GM18498 (cell line): ENCODE data around the gene B3GNT3.

Experiments
- ATAC-seq: cut with Tn5 transposase; IDR thresholded peaks from one replicate; pipeline ENCODE4 v1.9.1; 2021; ENCODE audit warnings: mild to moderate bottlenecking, moderate library complexity; ENCODE audit not compliant: unreplicated experiment

B3GNT3 gene

DNA sequence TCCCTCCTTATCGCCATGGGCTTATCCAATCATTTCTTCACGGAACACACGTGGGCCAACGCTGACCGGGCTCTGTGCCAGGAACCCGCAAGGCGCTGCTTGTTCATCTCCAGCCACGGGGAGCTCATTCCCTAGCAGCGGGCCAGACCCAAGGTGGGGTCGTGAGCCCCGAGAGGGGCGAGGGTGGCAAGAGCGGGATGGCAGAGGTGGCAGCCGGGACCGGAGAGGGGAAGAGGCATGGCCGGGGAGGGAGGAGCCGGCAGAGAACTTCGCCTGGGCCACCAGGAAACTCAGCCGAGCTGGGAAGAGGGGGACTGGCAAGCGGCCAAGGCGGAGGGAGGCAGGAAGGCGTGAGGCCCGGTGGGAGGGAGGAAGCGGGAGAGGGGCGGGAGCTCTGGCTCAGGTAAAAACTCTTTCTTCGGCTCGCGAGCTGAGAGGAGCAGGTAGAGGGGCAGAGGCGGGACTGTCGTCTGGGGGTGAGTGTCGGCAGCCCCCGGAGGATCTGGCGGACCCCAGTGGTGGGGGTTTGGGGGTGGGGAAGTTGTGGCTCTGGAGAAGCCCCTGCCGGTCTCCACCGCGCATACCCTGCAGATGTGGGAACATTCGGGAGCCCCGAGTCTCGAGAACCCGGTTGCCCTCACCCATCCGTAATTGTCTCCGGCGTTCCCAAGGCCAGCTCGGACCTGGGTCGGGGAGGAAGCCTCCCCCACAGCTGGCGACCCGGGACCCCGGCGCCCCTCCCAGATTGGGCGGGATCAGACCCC is at the start of gene B3GNT3:
B3GNT3 (plus strand) TSS at position 408 of the 764 bp plus-strand sequence. CDS start 12,670 bp downstream, outside the sequence.
- ATAC-seq: no peak

GRCh38 chr19:17747205-17748098 is 47.5 kb upstream of the B3GNT3 start:
- peak; percentile 81 for ATAC-seq

DNA sequence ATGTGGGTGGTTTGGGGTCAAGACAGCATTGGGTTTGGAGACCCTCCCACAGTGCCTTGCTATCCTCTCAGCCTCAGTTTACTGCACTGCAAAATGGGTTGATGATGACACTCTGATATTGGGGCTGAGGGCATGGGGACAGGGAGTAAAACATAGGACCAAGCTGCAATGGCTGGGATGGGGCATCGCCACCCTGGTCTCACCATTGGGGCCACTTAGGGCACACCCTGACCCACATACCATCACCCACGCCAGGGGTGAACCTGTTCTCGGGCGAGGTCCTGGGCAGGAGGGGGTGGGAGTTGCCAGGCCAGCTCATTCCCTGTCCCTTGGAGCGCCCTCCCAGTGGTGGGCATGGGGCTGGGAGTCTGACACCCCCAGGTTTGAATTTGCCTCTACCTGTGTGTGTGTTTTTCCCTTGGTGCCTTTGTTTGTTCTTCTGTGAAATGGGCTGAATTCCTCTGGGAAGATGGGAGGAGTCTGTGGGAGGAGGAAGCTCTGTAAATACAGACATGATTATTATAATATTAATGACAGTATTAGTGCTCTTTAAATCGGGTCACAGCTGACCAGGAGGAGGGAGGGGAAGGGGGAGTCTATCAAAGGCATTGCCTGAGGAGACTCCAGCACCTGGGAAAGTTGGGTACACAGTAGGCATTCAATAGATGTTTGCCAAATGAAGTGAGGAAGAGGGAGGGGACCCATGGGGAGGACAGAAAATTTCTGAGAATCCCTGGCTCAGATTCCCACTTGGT is 45.9 kb upstream of the B3GNT3 start:
- ATAC-seq: no peak

DNA sequence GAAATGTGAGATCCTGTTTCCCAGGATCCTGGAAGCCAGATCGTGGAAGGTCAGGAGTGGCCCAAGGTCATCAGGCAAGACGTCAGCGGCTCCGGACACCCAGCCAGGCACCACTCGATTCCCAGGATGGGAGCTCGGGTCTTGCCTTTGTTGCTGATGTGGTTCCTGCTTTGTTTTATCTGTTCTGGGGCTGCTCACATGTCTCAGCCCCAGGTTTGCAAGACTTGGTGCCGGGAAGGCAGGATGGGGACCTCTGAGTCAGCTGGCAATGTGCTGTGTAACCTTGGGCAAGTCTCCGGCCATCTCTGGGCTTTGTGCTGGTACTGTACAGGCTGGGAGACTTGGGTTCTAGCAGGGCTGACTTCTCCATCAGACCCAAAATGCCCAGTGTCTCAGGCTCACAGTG is 45.0 kb upstream of the B3GNT3 start:
- no peak for ATAC-seq

- ATAC-seq: peak; percentile 41
Observed at GRCh38 chr19:17751103-17751911, 43.6 kb upstream of the B3GNT3 start, which contains the start of gene FCHO1. Gene FCHO1, plus strand, starts transcription at chr19:17751477. Its CDS starts 3,688 bp downstream, at chr19:17755165.

DNA sequence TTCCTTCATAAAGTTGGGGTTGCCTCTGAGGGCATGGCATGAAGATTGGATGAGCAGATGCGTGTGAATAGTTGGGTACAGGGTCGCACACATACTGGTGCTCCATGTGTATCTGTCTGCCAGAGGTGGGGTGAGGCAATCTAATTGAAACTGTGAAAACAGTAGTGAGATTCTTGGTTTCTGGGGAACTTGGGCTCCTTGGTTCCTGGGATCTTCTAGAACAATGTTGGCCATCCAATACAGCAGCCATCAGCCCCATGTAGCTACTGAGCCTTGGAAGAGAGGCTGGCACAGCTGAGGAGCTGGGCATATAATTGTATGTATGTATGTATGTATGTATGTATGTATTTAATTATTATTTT is 43.0 kb upstream of the B3GNT3 start:
- no peak for ATAC-seq

GRCh38 chr19:17752865-17753639 is 41.9 kb upstream of the B3GNT3 start:
- no peak for ATAC-seq

- no peak for ATAC-seq
Observed at GRCh38 chr19:17753976-17754375, 41.0 kb upstream of the B3GNT3 start.

- peak; percentile 45 for ATAC-seq
Observed at GRCh38 chr19:17754634-17755442, 40.1 kb upstream of the B3GNT3 start.

DNA sequence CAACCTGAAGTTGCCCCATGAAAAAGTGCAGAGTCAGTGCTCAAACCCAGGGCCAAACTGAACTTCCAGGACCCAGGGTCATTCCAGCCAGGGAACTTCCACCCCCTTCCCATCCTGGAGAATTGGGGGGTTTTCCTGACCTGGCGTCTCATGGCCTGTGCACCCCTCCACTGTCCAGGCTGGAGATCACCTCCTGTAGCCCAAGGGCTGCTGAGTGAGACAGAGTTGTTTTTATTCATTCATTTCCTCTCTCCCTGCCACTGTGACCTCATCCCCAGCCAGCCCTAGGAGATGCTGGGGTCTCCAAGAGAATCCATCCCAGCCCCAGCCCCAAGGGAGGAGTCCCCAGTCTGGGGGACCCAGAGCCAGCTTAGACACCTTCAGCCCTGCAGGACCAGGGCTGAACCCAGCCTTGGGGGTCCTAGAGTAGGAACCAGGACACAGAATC is 39.5 kb upstream of the B3GNT3 start:
- ATAC-seq: no peak

DNA sequence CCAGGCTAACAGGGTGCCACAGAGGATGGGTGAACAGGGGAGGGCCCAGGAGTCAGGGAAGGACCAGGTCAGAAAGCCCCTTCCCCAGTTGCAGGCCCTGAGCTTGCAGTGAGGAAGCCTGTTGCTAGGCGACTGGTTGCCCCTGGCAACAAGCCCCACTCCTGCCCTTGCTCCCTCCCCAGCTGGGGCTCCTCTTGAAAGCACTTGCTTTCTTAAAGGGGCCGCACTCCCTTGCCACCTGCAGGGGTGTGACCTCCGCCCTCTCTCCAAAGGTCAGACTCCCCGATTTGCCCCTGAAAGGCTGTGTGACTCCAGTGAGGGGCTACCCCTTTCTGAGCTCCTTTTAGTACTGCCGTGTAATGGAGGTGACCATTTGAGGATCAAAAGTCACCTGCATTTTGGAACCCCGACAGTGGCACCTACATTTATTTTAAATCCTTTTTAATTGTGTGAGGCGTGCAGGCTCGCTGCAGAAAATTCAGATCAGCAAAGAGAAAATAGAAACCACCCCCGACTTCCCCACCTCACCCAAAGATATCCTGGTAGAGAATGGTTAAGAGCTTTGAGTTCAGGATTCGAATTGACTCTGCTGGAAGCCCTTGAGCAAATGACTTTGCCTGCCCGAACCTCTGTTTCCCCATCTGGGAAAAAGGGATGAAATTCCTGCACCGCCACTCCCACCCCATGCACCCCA is 38.8 kb upstream of the B3GNT3 start:
- no peak for ATAC-seq

- ATAC-seq: no peak
Observed at GRCh38 chr19:17757125-17757524, 37.8 kb upstream of the B3GNT3 start.

DNA sequence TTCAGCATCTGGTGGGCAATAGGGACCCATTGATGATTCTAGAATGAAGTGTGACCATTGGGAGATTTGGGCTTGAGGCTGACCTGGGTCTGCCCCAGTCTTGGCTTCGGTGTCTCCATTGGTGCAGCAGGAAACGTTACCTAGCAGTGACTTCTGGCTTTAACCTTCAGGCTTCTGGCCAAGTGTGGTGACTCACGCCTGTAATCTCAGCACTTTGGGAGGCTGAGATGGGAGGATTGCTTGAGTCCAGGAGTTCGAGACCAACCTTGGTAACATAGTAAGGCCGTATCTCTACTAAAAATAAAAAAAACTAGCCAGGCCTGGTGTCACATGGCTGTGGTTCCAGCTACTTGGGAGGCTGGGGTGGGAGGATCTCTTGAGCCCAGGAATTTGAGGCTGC is 36.4 kb upstream of the B3GNT3 start:
- ATAC-seq: no peak

DNA sequence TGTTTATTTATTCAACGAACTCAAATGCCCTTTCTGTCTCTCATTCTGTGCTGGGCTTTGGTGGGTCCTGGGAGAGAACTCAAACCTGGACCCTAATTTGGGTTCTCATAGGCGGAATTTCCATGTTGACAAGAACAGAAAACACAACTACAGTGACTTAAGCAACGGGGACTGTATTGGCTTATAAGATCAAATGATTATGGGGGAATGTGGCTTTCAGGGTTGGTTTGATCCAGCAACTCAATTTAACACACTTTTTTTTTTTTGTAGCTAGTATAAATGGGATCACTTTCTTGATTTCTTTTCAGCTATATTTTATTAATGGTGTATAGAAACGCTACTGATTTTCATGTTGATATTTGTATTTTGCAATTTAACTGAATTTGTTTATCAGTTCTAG is 33.8 kb upstream of the B3GNT3 start:
- ATAC-seq: no peak

DNA sequence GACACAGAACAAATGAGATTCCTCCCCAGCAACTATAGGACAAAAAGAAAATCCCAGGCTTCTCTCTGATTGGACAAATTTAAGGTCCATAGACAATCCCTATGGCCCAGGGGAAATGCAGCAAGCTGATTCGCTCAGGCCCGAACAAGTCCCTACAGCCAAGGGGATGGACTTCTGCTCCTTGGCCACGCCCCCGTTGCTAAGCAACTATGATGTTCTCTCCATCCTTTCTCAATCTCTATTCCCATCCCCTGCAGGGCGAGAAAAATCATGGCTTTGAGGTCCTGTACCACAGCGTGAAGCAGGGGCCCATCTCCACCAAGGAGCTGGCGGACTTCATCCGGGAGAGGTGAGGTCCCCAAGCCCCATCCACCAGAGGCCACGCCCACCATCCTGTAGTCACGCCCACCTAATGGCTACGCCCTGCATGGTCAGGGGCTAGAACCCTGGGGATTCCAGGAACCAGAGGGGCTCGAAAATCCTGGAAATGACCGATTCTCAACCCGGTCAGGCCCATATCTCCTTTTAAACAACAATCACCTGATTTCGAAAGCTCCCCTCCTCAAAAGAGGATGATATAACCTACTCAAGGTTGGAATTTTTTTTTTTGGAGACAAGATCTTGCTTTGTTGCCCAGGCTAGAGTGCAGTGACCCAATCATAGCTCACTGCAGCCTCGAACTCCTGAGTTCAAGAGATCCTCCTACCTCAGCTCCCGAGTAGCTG is 32.3 kb upstream of the B3GNT3 start:
- ATAC-seq: no peak

GRCh38 chr19:17764348-17764747 is 30.6 kb upstream of the B3GNT3 start:
- ATAC-seq: no peak

GRCh38 chr19:17765069-17765618 is 29.8 kb upstream of the B3GNT3 start:
- no peak for ATAC-seq
